GM10266 (cell line): ENCODE measurements around the gene ITPKB.
A peak's percentile ranks its signal among the peaks of the same experiment; 100 is the strongest.

ENCODE experiments used
- DNase-seq: peaks from one replicate; pipeline ENCODE4 v3.0.0; 2012; ENCODE audit errors: extremely low spot score
- TF ChIP-seq, protein P1 (sequence below): IDR thresholded peaks from 2 replicates; pipeline ENCODE4 v1.5.1; 2012; ENCODE audit warnings: mild to moderate bottlenecking, low read depth; ENCODE audit not compliant: control insufficient read depth, insufficient read depth; ENCODE audit errors: missing control alignments

ITPKB gene

GRCh38 chr1:226717256-226717909 lies 21.7 kb downstream of the ITPKB start:
- no peak for DNase-seq
- TF ChIP-seq, protein P1, sequence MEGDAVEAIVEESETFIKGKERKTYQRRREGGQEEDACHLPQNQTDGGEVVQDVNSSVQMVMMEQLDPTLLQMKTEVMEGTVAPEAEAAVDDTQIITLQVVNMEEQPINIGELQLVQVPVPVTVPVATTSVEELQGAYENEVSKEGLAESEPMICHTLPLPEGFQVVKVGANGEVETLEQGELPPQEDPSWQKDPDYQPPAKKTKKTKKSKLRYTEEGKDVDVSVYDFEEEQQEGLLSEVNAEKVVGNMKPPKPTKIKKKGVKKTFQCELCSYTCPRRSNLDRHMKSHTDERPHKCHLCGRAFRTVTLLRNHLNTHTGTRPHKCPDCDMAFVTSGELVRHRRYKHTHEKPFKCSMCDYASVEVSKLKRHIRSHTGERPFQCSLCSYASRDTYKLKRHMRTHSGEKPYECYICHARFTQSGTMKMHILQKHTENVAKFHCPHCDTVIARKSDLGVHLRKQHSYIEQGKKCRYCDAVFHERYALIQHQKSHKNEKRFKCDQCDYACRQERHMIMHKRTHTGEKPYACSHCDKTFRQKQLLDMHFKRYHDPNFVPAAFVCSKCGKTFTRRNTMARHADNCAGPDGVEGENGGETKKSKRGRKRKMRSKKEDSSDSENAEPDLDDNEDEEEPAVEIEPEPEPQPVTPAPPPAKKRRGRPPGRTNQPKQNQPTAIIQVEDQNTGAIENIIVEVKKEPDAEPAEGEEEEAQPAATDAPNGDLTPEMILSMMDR = no peak

GRCh38 chr1:226716577-226716976 lies 22.5 kb downstream of the ITPKB start:
- TF ChIP-seq, protein P1 = no peak

DNA sequence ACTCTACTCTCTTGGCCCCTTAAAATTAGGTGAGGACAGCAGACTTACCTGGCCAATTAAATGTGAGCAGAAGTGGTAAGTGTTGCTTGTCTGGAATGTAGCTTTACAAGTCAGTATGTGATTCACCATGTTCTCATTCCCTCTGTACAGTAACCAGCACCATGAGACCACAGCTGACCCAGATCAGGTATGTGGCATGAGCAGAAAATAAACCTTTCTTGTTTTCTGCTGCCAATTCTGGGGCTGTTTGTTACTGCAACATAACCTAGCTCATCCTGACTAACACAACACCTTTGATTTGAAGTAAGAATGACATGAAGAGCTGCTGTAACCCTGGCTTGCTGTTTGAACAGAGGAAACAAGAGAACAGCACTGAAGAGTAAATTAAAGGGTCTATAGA lies 24.9 kb downstream of the ITPKB start:
- DNase-seq = no peak
- TF ChIP-seq, protein P1 = no peak

More at GRCh38 chr1:226716577-226716976, 22.5 kb downstream of the ITPKB start:
- no peak for DNase-seq

DNA sequence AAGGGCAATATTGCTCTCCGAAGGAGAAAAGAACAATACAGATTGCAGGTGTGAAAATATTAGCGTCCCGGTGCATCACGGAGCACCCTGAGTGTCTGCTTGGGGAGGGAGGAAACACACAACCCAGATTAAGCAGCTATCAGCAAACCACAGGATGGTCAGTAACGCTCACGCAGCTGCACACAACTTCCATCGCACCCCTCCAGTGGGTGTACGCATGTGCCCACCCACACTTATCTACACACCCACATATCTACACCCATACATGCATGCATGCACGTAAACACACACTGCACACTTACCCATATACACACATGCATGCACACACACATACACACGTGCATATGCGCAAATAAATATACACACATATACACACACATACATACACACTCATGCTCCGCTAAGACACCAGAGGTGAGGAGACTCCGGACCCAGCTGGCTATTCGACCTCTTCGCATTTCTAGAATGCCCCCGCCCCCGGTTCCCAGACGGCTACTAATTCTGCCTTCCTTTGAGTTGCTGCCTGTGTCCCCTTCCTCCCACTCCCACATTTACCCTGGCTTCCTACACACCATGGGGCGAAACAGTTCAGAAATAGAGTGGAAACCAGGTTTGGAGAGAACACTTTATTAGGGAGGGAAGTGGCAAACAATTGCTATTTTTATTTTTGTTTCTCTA lies 26.2 kb downstream of the ITPKB start:
- TF ChIP-seq, protein P1 = no peak
- no peak for DNase-seq

DNA sequence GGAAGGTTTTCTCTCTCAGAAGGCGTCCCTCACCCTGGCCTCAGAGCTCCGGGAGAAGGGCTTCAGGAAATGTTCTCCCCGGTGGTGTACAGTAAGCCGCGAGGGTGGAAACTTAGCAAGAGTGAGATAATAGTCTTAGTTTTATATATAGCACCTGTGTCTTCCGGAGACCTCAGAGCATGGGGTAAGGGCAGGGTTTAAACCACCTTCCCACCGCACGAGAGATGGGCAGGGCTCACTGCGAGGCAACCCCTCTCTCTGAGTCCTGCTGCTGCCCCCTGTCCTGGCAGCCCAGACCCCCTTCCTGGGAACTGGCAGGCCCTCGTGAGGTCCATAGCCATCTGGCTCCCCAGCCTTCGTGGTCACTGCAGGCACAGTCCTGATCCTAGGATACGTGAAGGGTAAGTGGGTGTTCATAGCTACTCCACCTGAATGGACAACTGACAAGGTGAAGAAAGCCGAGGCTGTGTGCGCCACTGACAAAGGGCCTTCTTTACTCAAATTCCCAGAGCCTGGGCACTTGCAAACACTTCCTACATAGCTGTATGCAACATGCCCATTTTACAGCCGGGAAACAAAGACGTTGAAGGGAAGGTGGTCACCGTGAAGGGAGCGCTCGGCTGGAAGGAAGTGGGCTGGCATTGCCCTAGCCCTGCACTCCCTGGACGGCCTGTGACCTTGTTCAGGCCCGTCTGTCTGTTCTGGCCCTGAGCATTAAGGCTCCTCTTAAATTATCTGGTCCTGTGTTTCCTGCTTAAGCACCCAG lies 26.9 kb downstream of the ITPKB start:
- TF ChIP-seq, protein P1 = no peak
- DNase-seq = peak; percentile 71

DNA sequence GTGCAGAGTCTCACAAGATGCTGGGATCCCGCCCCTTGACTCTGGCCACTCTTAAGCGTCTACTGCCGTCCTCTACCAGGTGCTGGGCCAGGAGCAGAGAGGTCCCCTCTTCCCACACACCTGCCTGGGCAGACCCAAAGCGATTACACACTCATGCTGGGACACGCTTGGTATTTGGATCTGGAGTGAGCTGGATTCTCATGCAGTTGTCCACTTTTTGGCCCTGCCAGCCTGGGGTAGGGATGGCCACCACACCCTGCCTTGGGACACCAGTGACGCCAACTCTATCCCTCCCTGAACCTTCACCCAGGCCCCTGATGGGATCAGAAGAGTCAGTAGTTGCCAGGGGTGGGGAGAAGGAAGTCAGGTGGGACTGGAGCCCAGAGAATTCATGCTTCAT lies 28.6 kb downstream of the ITPKB start:
- no peak for DNase-seq

More for the DNA sequence above, 28.6 kb downstream of the ITPKB start:
- TF ChIP-seq, protein P1 = no peak
